H1 (cell line): Measurements from ENCODE around the gene RNF220. TPM values are rescaled to one million over a fixed set of nuclear protein-coding genes. Genes with fewer than 3 reads are reported as not detected.

ENCODE experiments used
- CTCF ChIA-PET: fragments of 300-600 bp; sonication (Branson Sonifier 250); formaldehyde crosslinking; loops from one replicate; lab custom pipeline; 2021; ENCODE audit not compliant: partially characterized antibody; lab: Charles Lee
- POLR2A ChIA-PET: fragments of 300-600 bp; sonication (Branson Sonifier 250); formaldehyde crosslinking; loops from one replicate; lab custom pipeline; 2021; ENCODE audit warnings: inconsistent platforms; ENCODE audit not compliant: partially characterized antibody; lab: Charles Lee
- DNase-seq, 2 experiments: peaks; one replicate each; pipeline versions ENCODE4 v3.0.0 to v3.0.0-alpha.2; 2010 to 2022; ENCODE audit warnings: low spot score in 2 of 2, low read depth in 1 of 2, mixed read lengths in 1 of 2
- FAIRE-seq: peaks from 2 replicates; lab custom pipeline; 2011; peaks lifted over from hg19 to GRCh38; lab: Jason Lieb, UNC
- H2AFZ ChIP-seq: 2 replicates; pipeline ENCODE4 v1.8.1; 2012; ENCODE audit warnings: low read length, inconsistent platforms
- H2AK5ac ChIP-seq: 2 replicates; pipeline ENCODE4 v1.6.1; 2013; ENCODE audit warnings: low read depth, low read length
- H2BK120ac ChIP-seq: replicated peaks from 2 replicates; pipeline ENCODE3; 2013; ENCODE audit warnings: low read depth, low read length, inconsistent platforms
- H2BK12ac ChIP-seq: 2 replicates; pipeline ENCODE4 v1.6.1; 2013; ENCODE audit warnings: low read depth, low read length
- H2BK15ac ChIP-seq: 2 replicates; pipeline ENCODE4 v1.6.1; 2013; ENCODE audit warnings: low read length
- H2BK20ac ChIP-seq: 2 replicates; pipeline ENCODE4 v1.6.1; 2013; ENCODE audit warnings: low read length
- H2BK5ac ChIP-seq: 2 replicates; pipeline ENCODE4 v1.6.1; 2013; ENCODE audit warnings: low read depth, low read length
- H3K14ac ChIP-seq: 2 replicates; pipeline ENCODE4 v1.6.1; 2013; ENCODE audit warnings: inconsistent platforms; ENCODE audit not compliant: insufficient read length
- H3K18ac ChIP-seq: 2 replicates; pipeline ENCODE4 v1.6.1; 2013; ENCODE audit warnings: low read length; ENCODE audit errors: extremely low read depth
- H3K23ac ChIP-seq: 2 replicates; pipeline ENCODE4 v1.6.1; 2013; ENCODE audit warnings: inconsistent platforms; ENCODE audit not compliant: insufficient read length
- H3K23me2 ChIP-seq: 2 replicates; pipeline ENCODE4 v1.6.1; 2013; ENCODE audit warnings: low read depth, low read length
- H3K27ac ChIP-seq: 2 replicates; pipeline ENCODE4 v1.6.1; 2011; ENCODE audit warnings: low read depth, low read length, inconsistent platforms
- H3K27me3 ChIP-seq, 4 experiments: replicated peaks in 1 of 4; 1 replicate in 1 of 4; 2 replicates in 3 of 4; pipeline versions ENCODE4 v1.6.1 to v1.8.1; 2011 to 2013; ENCODE audit warnings: low read length in 3 of 4, mild to moderate bottlenecking in 3 of 4, inconsistent platforms in 2 of 4, mixed read lengths in 2 of 4, moderate library complexity in 1 of 4; ENCODE audit not compliant: control insufficient read depth in 3 of 4, insufficient read depth in 3 of 4; ENCODE audit errors: extremely low read depth in 1 of 4
- H3K36me3 ChIP-seq, 4 experiments: 2 replicates each; pipeline versions ENCODE4 v1.6.1 to v1.8.1; 2011 to 2013; ENCODE audit warnings: mild to moderate bottlenecking in 4 of 4, low read length in 3 of 4, moderate library complexity in 2 of 4, control low read depth in 1 of 4, inconsistent platforms in 1 of 4; ENCODE audit not compliant: insufficient read depth in 4 of 4, control insufficient read depth in 2 of 4
- H3K4ac ChIP-seq: replicated peaks from 2 replicates; pipeline ENCODE3; 2013; ENCODE audit warnings: low read length, low read depth, mixed read lengths, inconsistent platforms; ENCODE audit not compliant: insufficient read length
- H3K4me1 ChIP-seq, 4 experiments: replicated peaks in 1 of 4; 1 replicate in 1 of 4; 2 replicates in 3 of 4; pipeline versions ENCODE4 v1.6.1 to v1.8.1; 2011 to 2013; ENCODE audit warnings: low read length in 3 of 4, inconsistent platforms in 2 of 4, mixed read lengths in 1 of 4; ENCODE audit not compliant: insufficient read depth in 4 of 4, control insufficient read depth in 3 of 4
- H3K4me2 ChIP-seq, 2 experiments: 2 replicates each; pipeline versions ENCODE4 v1.6.1 to v1.8.1; 2011 to 2013; ENCODE audit warnings: low read depth in 2 of 2, low read length in 2 of 2, control low read depth in 1 of 2, inconsistent platforms in 1 of 2, mild to moderate bottlenecking in 1 of 2; ENCODE audit not compliant: insufficient read depth in 1 of 2
- H3K4me3 ChIP-seq, 4 experiments: fragments of 200-600, 300-600 bp in 1 of 4; sonication (generic), shearing (Covaris generic), sonication (Bioruptor Twin) in 1 of 4; 2 replicates each; pipeline versions ENCODE4 v1.5.1 to v1.8.1; 2011 to 2016; ENCODE audit warnings: low read length in 4 of 4, low read depth in 3 of 4, control low read depth in 2 of 4, inconsistent platforms in 2 of 4, mild to moderate bottlenecking in 2 of 4, mixed read lengths in 1 of 4, moderate library complexity in 1 of 4; ENCODE audit not compliant: insufficient read depth in 2 of 4; ENCODE audit errors: extremely low read depth in 1 of 4
- H3K56ac ChIP-seq: replicated peaks from 2 replicates; pipeline ENCODE3; 2013; ENCODE audit warnings: low read depth, mild to moderate bottlenecking, mixed read lengths, low read length, inconsistent platforms; ENCODE audit not compliant: insufficient read length
- H3K79me1 ChIP-seq: 2 replicates; pipeline ENCODE4 v1.6.1; 2013; ENCODE audit warnings: low read depth, low read length, control low read depth
- H3K79me2 ChIP-seq, 2 experiments: 2 replicates each; pipeline versions ENCODE4 v1.6.1 to v1.8.1; 2012 to 2013; ENCODE audit warnings: low read length in 2 of 2, mild to moderate bottlenecking in 2 of 2, inconsistent platforms in 1 of 2; ENCODE audit not compliant: insufficient read depth in 2 of 2, control insufficient read depth in 1 of 2
- H3K9ac ChIP-seq, 4 experiments: replicated peaks in 1 of 4; 1 replicate in 1 of 4; 2 replicates in 3 of 4; pipeline versions ENCODE4 v1.6.1 to v1.8.1; 2011 to 2013; ENCODE audit warnings: low read depth in 3 of 4, low read length in 3 of 4, control low read depth in 2 of 4, mild to moderate bottlenecking in 2 of 4, moderate library complexity in 2 of 4, inconsistent platforms in 1 of 4; ENCODE audit errors: extremely low read depth in 1 of 4
- H3K9me3 ChIP-seq, 2 experiments: 2 replicates each; pipeline versions ENCODE4 v1.6.1 to v1.8.1; 2012 to 2013; ENCODE audit warnings: mild to moderate bottlenecking in 2 of 2, moderate library complexity in 2 of 2, control low read depth in 1 of 2, inconsistent platforms in 1 of 2, low read depth in 1 of 2, low read length in 1 of 2, mixed read lengths in 1 of 2; ENCODE audit not compliant: insufficient read depth in 2 of 2
- H4K20me1 ChIP-seq, 2 experiments: replicated peaks in 1 of 2; 2 replicates each; pipeline versions ENCODE3 to v1.8.1; 2011 to 2013; ENCODE audit warnings: inconsistent platforms in 2 of 2, low read length in 2 of 2, mild to moderate bottlenecking in 1 of 2; ENCODE audit not compliant: insufficient read depth in 2 of 2, control insufficient read depth in 1 of 2
- H4K5ac ChIP-seq: 2 replicates; pipeline ENCODE4 v1.6.1; 2013; ENCODE audit warnings: low read length, low read depth, mixed read lengths, inconsistent platforms; ENCODE audit not compliant: insufficient read length
- H4K8ac ChIP-seq: 2 replicates; pipeline ENCODE4 v1.8.0; 2013; ENCODE audit warnings: mild to moderate bottlenecking, moderate library complexity, low read length, inconsistent platforms; ENCODE audit not compliant: insufficient read depth; ENCODE audit errors: extremely low read depth
- H4K91ac ChIP-seq: replicated peaks from 2 replicates; pipeline ENCODE3; 2013; ENCODE audit warnings: low read length, mixed read lengths, inconsistent platforms; ENCODE audit not compliant: insufficient read length
- ASH2L ChIP-seq: fragments of 200-600, 300-600 bp; sonication (generic); IDR thresholded peaks from one replicate; pipeline ENCODE4 v1.7.1; 2017; ENCODE audit warnings: low read length
- CHD1 ChIP-seq: IDR thresholded peaks from 2 replicates; pipeline ENCODE4 v1.6.1; 2012; ENCODE audit warnings: low read depth, low read length, improper control_type of control experiment
- EZH2 ChIP-seq: fragments of 200-600 bp; sonication (generic); IDR thresholded peaks from 2 replicates; pipeline ENCODE4 v1.7.1; 2012; ENCODE audit warnings: low read depth, mild to moderate bottlenecking, moderate library complexity, low read length, inconsistent platforms; ENCODE audit not compliant: severe bottlenecking
- FOSL1 ChIP-seq: IDR thresholded peaks from 2 replicates; pipeline ENCODE4 v1.6.1; 2011; ENCODE audit warnings: mild to moderate bottlenecking, low read depth, low read length, moderate library complexity; ENCODE audit not compliant: insufficient read depth
- KDM4A ChIP-seq: IDR thresholded peaks from one replicate; pipeline ENCODE4 v1.7.1; 2012; ENCODE audit warnings: low read depth, mild to moderate bottlenecking, moderate library complexity, low read length, inconsistent platforms; ENCODE audit not compliant: severe bottlenecking
- NANOG ChIP-seq: IDR thresholded peaks from 2 replicates; pipeline ENCODE4 v1.6.1; 2011; ENCODE audit warnings: low read length, low read depth, mild to moderate bottlenecking, inconsistent platforms; ENCODE audit not compliant: insufficient read depth, poor library complexity, severe bottlenecking
- RBBP5 ChIP-seq: IDR thresholded peaks from 2 replicates; pipeline ENCODE4 v1.7.1; 2012; ENCODE audit warnings: low read depth, mild to moderate bottlenecking, inconsistent platforms, low read length, moderate library complexity, borderline replicate concordance
- SP2 ChIP-seq: IDR thresholded peaks from 2 replicates; pipeline ENCODE4 v1.6.1; 2012; ENCODE audit warnings: mild to moderate bottlenecking, low read length, inconsistent platforms
- WGBS, 2 experiments: shearing (Covaris generic) in 1 of 2; methylation state at CpG; one replicate each; pipeline versions ENCODE4 v1.1.6 to v1.1.7; 2013 to 2015; ENCODE audit warnings: low lambda C conversion rate in 2 of 2, mixed read lengths in 2 of 2, inconsistent platforms in 1 of 2, low coverage in 1 of 2, missing lambda C conversion rate in 1 of 2; ENCODE audit not compliant: insufficient replicate concordance in 2 of 2, insufficient coverage in 1 of 2, insufficient read length in 1 of 2; ENCODE audit errors: extremely low coverage in 1 of 2, missing lambda C conversion rate in 1 of 2; 5-methylcytosine and 5-hydroxymethylcytosine counted together
- polyA plus RNA-seq, 7 experiments: library from polyadenylated mRNA; depleted of rRNA in 3 of 7; stranded (reverse) in 5 of 7; unstranded in 2 of 7; fragments of >200 nt in 5 of 7; fragments of 200-250 nt in 2 of 7; gene quantifications; 1 replicate in 5 of 7; 2 replicates in 1 of 7; 4 replicates in 1 of 7; pipeline versions ENCODE4 v1.2.1 to v1.2.3, GENCODE V29; 2011 to 2013; ENCODE audit warnings: missing spikeins in 2 of 7, mixed read lengths in 2 of 7
- total RNA-seq: library from RNA; stranded (reverse); fragmentation: NEBNext Ultra II Directional; extraction: Animal tissue kit (Norgen Biotek cat#: 25700); gene quantifications from 2 replicates; pipeline ENCODE4 v1.2.1, GENCODE V29; 2021
- TF ChIP-seq, protein P1 (sequence below): IDR thresholded peaks from 2 replicates; pipeline ENCODE4 v1.6.1; 2012; ENCODE audit warnings: inconsistent platforms
- TF ChIP-seq, protein P2 (sequence below): IDR thresholded peaks from 2 replicates; pipeline ENCODE4 v1.6.1; 2012; ENCODE audit warnings: inconsistent platforms

The RNF220 gene
- total and polyA plus RNA-seq, 2 of the 8 experiments (the other 6 are each of a cell fraction or from before 2014, with no cell fraction given): 123 to 160 TPM

DNA sequence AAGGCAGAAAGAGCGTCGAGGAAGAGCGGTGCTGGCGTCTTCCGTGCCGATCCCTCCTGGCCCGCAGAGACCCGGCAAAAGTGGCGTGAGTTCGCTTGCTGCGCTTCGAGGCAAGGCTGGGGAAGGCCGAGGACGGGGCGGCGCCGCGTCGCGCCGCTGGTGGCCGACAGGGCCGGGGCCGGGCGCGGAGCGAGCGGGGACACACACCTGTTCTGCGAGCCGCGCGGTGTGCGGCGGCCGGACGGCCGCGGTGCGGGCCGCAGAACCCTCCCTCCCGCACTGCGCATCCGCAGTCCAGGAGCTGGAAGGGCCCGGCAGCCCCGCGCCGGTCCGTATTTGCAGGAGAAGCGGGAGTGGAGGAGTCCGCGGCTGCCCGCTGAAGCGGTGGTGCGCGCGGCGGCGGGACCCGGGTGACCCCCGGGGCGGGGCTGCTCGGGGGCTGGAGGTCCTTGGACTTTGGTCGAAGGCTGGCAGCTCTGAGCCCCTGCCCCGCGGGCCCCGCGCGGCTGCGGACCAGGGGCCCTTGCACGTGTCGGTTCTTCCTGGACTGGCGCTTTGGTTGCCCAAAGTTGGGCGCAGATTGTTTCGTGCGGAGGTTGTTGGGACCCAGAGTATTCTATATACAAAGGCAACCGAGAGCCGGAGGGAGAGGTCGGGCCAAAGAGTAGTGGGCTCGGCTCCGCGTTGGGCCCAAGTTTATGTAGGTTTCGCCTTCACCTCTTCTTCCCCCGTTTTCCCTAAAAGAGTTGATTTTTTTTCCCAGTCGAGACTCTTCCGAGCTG lies 2.6 kb downstream of the RNF220 start:
- no peak overlapping the region for H3K4ac ChIP-seq
- 2% methylated on average over 59 of the region's 85 CpGs; no CpG with 5 or more reads in 1 of the 2 experiments for WGBS, 2 experiments
- H3K18ac ChIP-seq: 0 out of 2 replicates have a peak overlapping the region, but pooled peaks have one; percentile 93
- H3K9me3 ChIP-seq: no peaks in the 10 kb centered on the region
- H3K4me3 ChIP-seq: peak overlapping the region; percentile 66 to 96 (median 78)
- H2AFZ ChIP-seq: no peak overlapping the region
- DNase-seq (peak in 1 of 2 experiments; percentile 77), FAIRE-seq (no peak)
- H2BK20ac ChIP-seq: no peak overlapping the region
- H2BK5ac ChIP-seq: no peak overlapping the region
- H3K56ac ChIP-seq: no peak overlapping the region
- H3K4me1 ChIP-seq: peaks cover 0 to 6% (median 5%) of the 10 kb centered on the region in 4 experiments; a peak in 4 of 7 replicates
- H3K14ac ChIP-seq: no peak overlapping the region
- H2BK12ac ChIP-seq: no peak overlapping the region
- H3K27me3 ChIP-seq: peaks cover 8 to 47% (median 33%) of the 10 kb centered on the region in 4 experiments; a peak in 6 of 7 replicates
- no peak overlapping the region for H4K91ac ChIP-seq
- H3K23ac ChIP-seq: no peak overlapping the region
- H3K27ac ChIP-seq: no peak overlapping the region
- ChIA-PET CTCF (interaction anchor here (1.0 to 1.6 kb wide), 8 partner anchors 11 to 132 kb away, joined by 3 to 6 read pairs (median 4); no protein-coding TSS in a partner anchor), POLR2A (interaction anchor here (0.5 to 2.3 kb wide), 8 partner anchors 9 to 224 kb away, joined by 3 to 8 read pairs (median 4); no protein-coding TSS in a partner anchor)
- H4K20me1 ChIP-seq: peaks cover 10 to 22% of the 10 kb centered on the region in 2 experiments
- H3K36me3 ChIP-seq: peaks cover 0 to 8% (median 3%) of the 10 kb centered on the region in 4 experiments; a peak in 3 of 8 replicates
- no peak overlapping the region for H2AK5ac ChIP-seq
- H4K8ac ChIP-seq: peak overlapping the region; percentile 11
- peak overlapping the region; percentile 78 to 96 for H3K4me2 ChIP-seq
- peaks cover 0 to 32% of the 10 kb centered on the region in 2 experiments; a peak in 2 of 4 replicates for H3K79me2 ChIP-seq
- H3K79me1 ChIP-seq: peaks cover 2% of the 10 kb centered on the region; the same call in 1 of the 2 replicates
- no peak overlapping the region for H2BK15ac ChIP-seq
- no peak overlapping the region for H4K5ac ChIP-seq
- H2BK120ac ChIP-seq: no peak overlapping the region
- peak overlapping the region in 2 of 4 experiments; percentile 15 to 23; a peak in 3 of 7 replicates for H3K9ac ChIP-seq
- H3K23me2 ChIP-seq: peaks cover 36% of the 10 kb centered on the region
- peak; percentile 65 for TF ChIP-seq RBBP5
- peak; percentile 85 for TF ChIP-seq EZH2
- no peak for TF ChIP-seq NANOG
- no peak for TF ChIP-seq FOSL1
- peak; percentile 52; the same call in 1 of the 2 replicates for TF ChIP-seq CHD1
- peak; percentile 72 for TF ChIP-seq KDM4A
- TF ChIP-seq, protein P1, sequence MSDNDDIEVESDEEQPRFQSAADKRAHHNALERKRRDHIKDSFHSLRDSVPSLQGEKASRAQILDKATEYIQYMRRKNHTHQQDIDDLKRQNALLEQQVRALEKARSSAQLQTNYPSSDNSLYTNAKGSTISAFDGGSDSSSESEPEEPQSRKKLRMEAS: peak; percentile 56
- TF ChIP-seq, protein P2, sequence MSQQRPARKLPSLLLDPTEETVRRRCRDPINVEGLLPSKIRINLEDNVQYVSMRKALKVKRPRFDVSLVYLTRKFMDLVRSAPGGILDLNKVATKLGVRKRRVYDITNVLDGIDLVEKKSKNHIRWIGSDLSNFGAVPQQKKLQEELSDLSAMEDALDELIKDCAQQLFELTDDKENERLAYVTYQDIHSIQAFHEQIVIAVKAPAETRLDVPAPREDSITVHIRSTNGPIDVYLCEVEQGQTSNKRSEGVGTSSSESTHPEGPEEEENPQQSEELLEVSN: peak; percentile 75
- peak; percentile 20 for TF ChIP-seq ASH2L
- no peak for TF ChIP-seq SP2
